K562 treated with DMSO at 1 percent for 24 hours (cell line): ENCODE measurements around the gene DPP6. TPM values are rescaled to one million over a fixed set of nuclear protein-coding genes. Genes with fewer than 3 reads are reported as not detected.

ENCODE experiments used
- total RNA-seq: library from RNA; unstranded; fragments of 300-600 nt; gene quantifications from 2 replicates; pipeline ENCODE4 v1.2.3, GENCODE V29; 2022; ENCODE audit warnings: low read depth; ENCODE audit not compliant: insufficient read depth

DPP6 gene
- total RNA-seq = 0.05 TPM in 1 of 2 replicates, not detected in the other

DNA sequence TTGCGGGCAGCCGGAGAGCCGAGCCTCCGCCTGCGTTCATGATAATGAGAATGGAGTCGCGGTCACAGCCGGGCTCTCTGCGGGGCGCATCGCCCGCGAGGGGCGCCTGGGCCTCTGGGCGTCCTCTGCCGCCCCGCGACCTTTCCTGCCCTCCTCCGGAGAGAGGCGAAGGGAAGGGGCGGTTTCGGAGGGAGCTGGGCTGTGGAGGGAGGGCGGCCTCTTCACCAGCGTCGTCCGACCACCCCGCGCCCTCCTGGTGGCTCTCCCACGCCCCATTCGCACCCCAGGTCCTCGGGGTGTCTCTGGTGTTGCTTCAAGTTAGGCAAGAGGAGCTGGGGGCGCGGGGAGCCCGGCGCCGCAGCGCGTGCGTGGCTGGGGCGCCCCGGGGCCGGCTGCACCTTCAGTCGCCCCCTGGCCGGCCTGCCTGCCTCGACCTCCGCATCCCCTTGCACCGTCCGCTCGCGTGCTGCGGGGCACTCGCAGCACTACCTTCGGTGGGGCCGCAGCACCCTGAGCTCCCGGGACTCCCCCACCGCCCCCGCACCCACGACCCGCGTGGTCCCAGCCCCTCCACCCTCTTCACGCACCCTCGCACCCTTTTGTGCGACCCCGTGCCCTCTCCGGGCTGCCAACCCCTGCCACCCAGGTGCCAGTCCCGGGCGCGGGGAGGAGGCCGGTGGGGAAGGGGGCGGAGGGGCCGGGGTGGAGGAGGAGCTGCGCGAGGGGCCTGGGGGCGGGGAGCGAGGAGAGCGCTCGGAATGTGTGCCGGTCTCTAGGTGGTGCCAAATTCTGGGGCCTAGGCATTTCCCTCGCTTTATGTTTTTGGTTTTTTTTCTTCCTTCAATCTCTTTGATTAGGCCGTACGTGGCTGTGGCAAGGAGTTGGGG, at the start of gene DPP6:
Gene DPP6, plus strand, starts transcription at position 756 of the 887 bp plus-strand sequence.

